CD14-positive monocyte (primary cell): ENCODE measurements around the gene C2CD2. TPM values are rescaled to one million over a fixed set of nuclear protein-coding genes. Genes with fewer than 3 reads are reported as not detected.

Experiments
- DNase-seq, 3 donors: peaks; one replicate each; pipeline ENCODE4 v3.0.0-alpha.2; 2011 to 2022
- H2AFZ ChIP-seq: 2 replicates; pipeline ENCODE4 v1.6.0; 2012; ENCODE audit warnings: mild to moderate bottlenecking, low read depth, low read length, inconsistent platforms; ENCODE audit not compliant: insufficient read depth, poor library complexity, severe bottlenecking
- H3K27ac ChIP-seq, 2 donors: 1 replicate in 1 of 2; 2 replicates in 1 of 2; pipeline ENCODE4 v1.5.1; 2012 to 2013; ENCODE audit warnings: low read length in 2 of 2, control low read depth in 1 of 2, inconsistent platforms in 1 of 2, low read depth in 1 of 2, mild to moderate bottlenecking in 1 of 2
- H3K27me3 ChIP-seq, 2 donors: one replicate each; pipeline versions ENCODE4 v1.6.0 to v1.6.1; 2011 to 2013; ENCODE audit warnings: low read length in 2 of 2; ENCODE audit not compliant: control insufficient read depth in 2 of 2, insufficient read depth in 2 of 2
- H3K36me3 ChIP-seq, 2 donors: replicated peaks in 1 of 2; 1 replicate in 1 of 2; 2 replicates in 1 of 2; pipeline versions ENCODE4 v1.5.1 to v1.6.1; 2012 to 2013; ENCODE audit warnings: low read length in 2 of 2, control low read depth in 1 of 2, inconsistent platforms in 1 of 2, mild to moderate bottlenecking in 1 of 2; ENCODE audit not compliant: insufficient read depth in 2 of 2, control insufficient read depth in 1 of 2
- H3K4me1 ChIP-seq, 2 donors: 1 replicate in 1 of 2; 2 replicates in 1 of 2; pipeline versions ENCODE4 v1.5.1 to v1.6.1; 2012 to 2013; ENCODE audit warnings: low read length in 2 of 2, control low read depth in 1 of 2, inconsistent platforms in 1 of 2, mild to moderate bottlenecking in 1 of 2, moderate library complexity in 1 of 2; ENCODE audit not compliant: insufficient read depth in 2 of 2, control insufficient read depth in 1 of 2
- H3K4me2 ChIP-seq: replicated peaks from 2 replicates; pipeline ENCODE3; 2012; ENCODE audit warnings: low read length, moderate library complexity, mild to moderate bottlenecking; ENCODE audit not compliant: poor library complexity, severe bottlenecking; ENCODE audit errors: extremely low read depth
- H3K4me3 ChIP-seq, 3 experiments: fragments of 200-600 bp in 1 of 3; sonication (generic) in 1 of 3; replicated peaks in 1 of 3; 1 replicate in 2 of 3; 2 replicates in 1 of 3; pipeline ENCODE4 v1.5.1; 2011 to 2013; ENCODE audit warnings: low read length in 3 of 3, mild to moderate bottlenecking in 3 of 3, control low read depth in 2 of 3, low read depth in 2 of 3, inconsistent platforms in 1 of 3, moderate library complexity in 1 of 3
- H3K79me2 ChIP-seq: 2 replicates; pipeline ENCODE4 v1.6.0; 2012; ENCODE audit warnings: mild to moderate bottlenecking, control low read depth, inconsistent platforms, low read length, moderate library complexity; ENCODE audit not compliant: insufficient read depth
- H3K9ac ChIP-seq: 2 replicates; pipeline ENCODE4 v1.6.0; 2017; ENCODE audit warnings: low read length, mild to moderate bottlenecking; ENCODE audit not compliant: insufficient read depth, poor library complexity, severe bottlenecking
- H3K9me3 ChIP-seq, 2 donors: replicated peaks in 1 of 2; 1 replicate in 1 of 2; 2 replicates in 1 of 2; pipeline versions ENCODE4 v1.5.1 to v1.6.1; 2012 to 2013; ENCODE audit warnings: low read length in 2 of 2, control low read depth in 1 of 2; ENCODE audit not compliant: control insufficient read depth in 1 of 2, insufficient read depth in 1 of 2
- H4K20me1 ChIP-seq: 2 replicates; pipeline ENCODE4 v1.6.0; 2012; ENCODE audit warnings: mild to moderate bottlenecking, low read length, control low read depth, moderate library complexity; ENCODE audit not compliant: insufficient read depth
- H3K27ac Mint-ChIP-seq, 7 donors: one replicate each; pipeline ENCODE4 v1.8.0; 2020; ENCODE audit warnings: mild to moderate bottlenecking in 7 of 7, mixed read lengths in 7 of 7, moderate library complexity in 6 of 7, inconsistent platforms in 2 of 7
- H3K27me3 Mint-ChIP-seq, 3 donors: one replicate each; pipeline ENCODE4 v1.8.0; 2021 to 2022; ENCODE audit warnings: low read depth in 3 of 3, mild to moderate bottlenecking in 3 of 3, mixed read lengths in 3 of 3, moderate library complexity in 3 of 3, inconsistent platforms in 1 of 3
- H3K36me3 Mint-ChIP-seq, 2 donors: one replicate each; pipeline ENCODE4 v1.8.0; 2020; ENCODE audit warnings: mixed read lengths in 2 of 2, inconsistent platforms in 1 of 2, mild to moderate bottlenecking in 1 of 2
- H3K4me1 Mint-ChIP-seq: one replicate; pipeline ENCODE4 v1.8.0; 2020; ENCODE audit warnings: mild to moderate bottlenecking, mixed read lengths
- H3K4me3 Mint-ChIP-seq, 2 donors: one replicate each; pipeline ENCODE4 v1.8.0; 2020; ENCODE audit warnings: mild to moderate bottlenecking in 2 of 2, mixed read lengths in 2 of 2, moderate library complexity in 1 of 2
- H3K9me3 Mint-ChIP-seq, 7 donors: one replicate each; pipeline ENCODE4 v1.8.0; 2020 to 2022; ENCODE audit warnings: mixed read lengths in 7 of 7, mild to moderate bottlenecking in 6 of 7, moderate library complexity in 6 of 7, inconsistent platforms in 2 of 7
- WGBS: methylation state at CpG from one replicate; pipeline ENCODE4 v1.1.5; 2013; ENCODE audit warnings: missing lambda C conversion rate; ENCODE audit not compliant: insufficient coverage; 5-methylcytosine and 5-hydroxymethylcytosine counted together
- intact Hi-C, 2 donors: fragments of 100-400 bp; cut with micrococcal nuclease; formaldehyde crosslinking; loops; one replicate each; pipeline versions ENCODE4 v1.15.0 to v1.15.1; 2023
- polyA plus RNA-seq, 3 donors: library from polyadenylated mRNA; depleted of rRNA in 1 of 3; unstranded in 2 of 3; stranded (reverse) in 1 of 3; fragments of 300-500 nt in 2 of 3; fragments of >200 nt in 1 of 3; fragmentation: Illumina TruSeq in 2 of 3; gene quantifications; 1 replicate in 2 of 3; 2 replicates in 1 of 3; pipeline ENCODE4 v1.2.3, GENCODE V29; 2012 to 2021
- TF ChIP-seq, protein P1 (sequence below): fragments of 200-600 bp; IDR thresholded peaks from one replicate; pipeline ENCODE4 v1.8.0; 2022; ENCODE audit warnings: antibody characterized with exemption, mild to moderate bottlenecking

C2CD2 gene
- polyA plus RNA-seq, 3 donors, result 1.4 to 17.0 (median 3.8) TPM

DNA sequence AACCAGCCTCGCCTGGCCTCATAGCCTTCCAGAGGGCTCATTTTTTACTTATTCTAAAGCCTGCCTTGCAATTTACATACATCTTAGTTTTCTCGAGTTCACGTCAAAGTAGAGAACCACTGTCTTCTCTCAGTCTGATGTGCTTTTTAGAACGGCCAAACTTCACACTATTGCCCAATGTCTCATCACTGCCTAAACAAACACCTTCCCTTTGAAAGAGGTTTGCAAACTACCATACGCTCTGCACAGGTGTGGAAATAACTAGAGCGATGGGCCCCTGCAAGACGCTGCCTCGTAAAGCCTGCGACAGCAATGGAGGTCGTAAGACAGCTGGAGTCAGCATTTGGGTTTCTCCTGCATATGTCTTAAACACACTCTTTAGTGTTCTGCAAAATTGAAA, 97.2 kb downstream of the C2CD2 start:
- Mint-ChIP-seq H3K27me3 (peaks cover 0 to 2% (median 0%) of the 10 kb centered on the region in 3 donors), H3K4me3 (no peak overlapping the region), H3K4me1 (no peaks in the 10 kb centered on the region), H3K27ac (peak overlapping the region in 1 of 7 donors; percentile 0), H3K9me3 (no peaks in the 10 kb centered on the region), H3K36me3 (peaks cover 55 to 65% of the 10 kb centered on the region in 2 donors)
- TF ChIP-seq, protein P1, sequence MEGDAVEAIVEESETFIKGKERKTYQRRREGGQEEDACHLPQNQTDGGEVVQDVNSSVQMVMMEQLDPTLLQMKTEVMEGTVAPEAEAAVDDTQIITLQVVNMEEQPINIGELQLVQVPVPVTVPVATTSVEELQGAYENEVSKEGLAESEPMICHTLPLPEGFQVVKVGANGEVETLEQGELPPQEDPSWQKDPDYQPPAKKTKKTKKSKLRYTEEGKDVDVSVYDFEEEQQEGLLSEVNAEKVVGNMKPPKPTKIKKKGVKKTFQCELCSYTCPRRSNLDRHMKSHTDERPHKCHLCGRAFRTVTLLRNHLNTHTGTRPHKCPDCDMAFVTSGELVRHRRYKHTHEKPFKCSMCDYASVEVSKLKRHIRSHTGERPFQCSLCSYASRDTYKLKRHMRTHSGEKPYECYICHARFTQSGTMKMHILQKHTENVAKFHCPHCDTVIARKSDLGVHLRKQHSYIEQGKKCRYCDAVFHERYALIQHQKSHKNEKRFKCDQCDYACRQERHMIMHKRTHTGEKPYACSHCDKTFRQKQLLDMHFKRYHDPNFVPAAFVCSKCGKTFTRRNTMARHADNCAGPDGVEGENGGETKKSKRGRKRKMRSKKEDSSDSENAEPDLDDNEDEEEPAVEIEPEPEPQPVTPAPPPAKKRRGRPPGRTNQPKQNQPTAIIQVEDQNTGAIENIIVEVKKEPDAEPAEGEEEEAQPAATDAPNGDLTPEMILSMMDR, result no peak
- Histone ChIP-seq H3K4me2 (no peak overlapping the region), H3K9ac (no peak overlapping the region), H3K9me3 (no peaks in the 10 kb centered on the region), H3K79me2 (no peaks in the 10 kb centered on the region), H3K36me3 (peaks cover 59 to 70% of the 10 kb centered on the region in 2 donors), H4K20me1 (peaks cover 2% of the 10 kb centered on the region), H3K27me3 (no peaks in the 10 kb centered on the region), H3K4me1 (no peaks in the 10 kb centered on the region), H3K4me3 (no peak overlapping the region), H3K27ac (no peak overlapping the region), H2AFZ (no peak overlapping the region)
- no peak for DNase-seq
- intact Hi-C loops, result no loop called here
- 100% methylated on average over 7 of the region's 10 CpGs for WGBS

- H2AFZ ChIP-seq, result no peak overlapping the region
- peaks cover 64 to 68% of the 10 kb centered on the region in 2 donors for H3K36me3 ChIP-seq
- no peak overlapping the region for H3K27ac ChIP-seq
- H3K27me3 Mint-ChIP-seq, result peaks cover 0 to 2% (median 0%) of the 10 kb centered on the region in 3 donors
- no peaks in the 10 kb centered on the region for H4K20me1 ChIP-seq
- WGBS, result 96% methylated on average over 30 of the region's 31 CpGs
- H3K4me3 Mint-ChIP-seq, result no peak overlapping the region
- no peaks in the 10 kb centered on the region for H3K4me1 Mint-ChIP-seq
- no peaks in the 10 kb centered on the region for H3K79me2 ChIP-seq
- peaks cover 62 to 71% of the 10 kb centered on the region in 2 donors for H3K36me3 Mint-ChIP-seq
- DNase-seq, result no peak
- no peaks in the 10 kb centered on the region for H3K27me3 ChIP-seq
- no peaks in the 10 kb centered on the region for H3K9me3 ChIP-seq
- no peaks in the 10 kb centered on the region for H3K9me3 Mint-ChIP-seq
- intact Hi-C loops, result no loop called here
- H3K9ac ChIP-seq, result no peak overlapping the region
- H3K4me3 ChIP-seq, result no peak overlapping the region
- no peak overlapping the region for H3K27ac Mint-ChIP-seq
- TF ChIP-seq, protein P1, result no peak
- no peaks in the 10 kb centered on the region for H3K4me1 ChIP-seq
- H3K4me2 ChIP-seq, result no peak overlapping the region
Observed at GRCh38 chr21:41854426-41854995, 99.3 kb downstream of the C2CD2 start.
